Activated T-cell treated with anti-CD3 and anti-CD28 coated beads for 48 hours (primary cell): ENCODE results near the gene PCBP4.
A peak's percentile ranks its signal among the peaks of the same experiment; 100 is the strongest.
"Not testable (repeated sequence)": the region's sequence is repeated elsewhere in the genome, so short reads cannot be mapped to it uniquely, and the experiment has no call there.

ENCODE experiments used
- DNase-seq: peaks from one replicate; pipeline ENCODE4 v3.0.0-alpha.2; 2020; ENCODE audit warnings: low read depth

PCBP4 gene

DNA sequence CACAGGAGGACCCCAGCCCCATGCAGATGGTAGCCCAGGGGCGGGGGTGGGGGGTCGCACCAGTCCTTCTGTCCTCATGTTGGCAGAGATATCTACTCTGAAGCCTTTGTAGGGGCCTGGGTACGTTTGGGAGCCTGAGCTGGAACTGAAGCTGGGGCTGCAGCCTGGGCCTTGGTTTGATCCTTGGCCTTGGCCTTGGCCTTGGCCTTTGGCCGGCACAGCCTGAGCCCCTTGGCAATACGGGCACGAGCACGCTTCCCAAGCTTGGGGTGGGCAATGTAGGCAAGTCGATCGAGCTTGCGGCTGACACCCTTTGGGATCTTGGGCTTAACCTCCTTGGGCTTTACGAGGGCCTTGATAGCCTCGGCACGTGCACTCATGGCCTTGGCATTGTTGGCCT lies 26.4 kb upstream of the PCBP4 start:
- DNase-seq = not testable (repeated sequence)

DNA sequence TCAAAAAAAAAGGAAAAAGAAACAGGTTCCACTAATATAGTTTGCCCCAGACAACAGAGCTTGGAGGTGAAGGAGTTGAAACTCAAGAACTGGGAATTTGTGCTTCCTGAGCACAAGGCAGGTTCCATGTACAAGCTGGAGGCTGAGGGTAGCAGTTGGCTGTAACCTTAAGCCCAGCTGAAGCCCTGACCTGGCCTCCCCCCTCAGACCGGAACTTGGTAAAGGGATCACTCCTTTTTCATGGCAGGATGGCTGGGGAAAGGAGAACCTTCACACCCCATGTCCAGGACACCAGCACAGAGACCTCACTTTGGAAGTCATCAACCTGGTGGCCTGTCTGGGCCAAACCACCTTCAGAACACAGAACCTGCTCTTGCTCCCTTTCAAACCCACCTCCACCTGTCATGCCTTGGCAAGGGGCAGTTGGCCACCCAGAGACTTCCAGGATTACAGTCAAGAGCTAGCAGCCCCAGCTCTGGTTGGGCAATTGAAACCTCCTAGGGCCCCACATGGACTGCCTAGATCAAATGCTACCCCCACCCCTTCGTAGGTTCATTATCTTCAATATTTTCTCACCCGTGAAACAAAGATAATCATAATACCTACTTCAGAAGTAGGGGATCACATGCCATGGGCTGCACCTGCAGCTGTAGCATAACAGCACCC lies 24.9 kb upstream of the PCBP4 start:
- DNase-seq = no peak

DNA sequence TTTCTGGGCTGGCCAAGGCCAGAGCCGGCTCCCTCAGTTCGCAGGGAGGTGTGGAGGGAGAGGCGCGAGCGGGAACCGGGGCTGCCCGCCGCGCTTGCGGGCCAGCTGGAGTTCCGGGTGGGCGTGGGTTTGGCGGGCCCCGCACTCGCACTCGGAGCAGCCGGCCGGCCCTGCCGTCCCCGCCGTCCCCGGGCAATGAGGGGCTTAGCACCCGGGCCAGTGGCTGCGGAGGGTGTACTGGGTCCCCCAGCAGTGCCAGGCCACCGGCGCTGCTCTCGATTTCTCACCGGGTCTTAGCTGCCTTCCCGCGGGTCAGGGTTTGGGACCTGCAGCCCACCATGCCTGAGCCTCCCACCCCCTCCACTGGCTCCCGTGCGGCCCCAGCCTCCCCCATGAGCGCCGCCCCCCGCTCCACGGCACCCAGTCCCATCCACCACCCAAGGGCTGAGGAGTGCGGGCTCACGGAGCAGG lies 23.3 kb upstream of the PCBP4 start:
- DNase-seq = not testable (repeated sequence)

GRCh38 chr3:51988286-51989146 lies 21.3 kb upstream of the PCBP4 start:
- DNase-seq = no peak

DNA sequence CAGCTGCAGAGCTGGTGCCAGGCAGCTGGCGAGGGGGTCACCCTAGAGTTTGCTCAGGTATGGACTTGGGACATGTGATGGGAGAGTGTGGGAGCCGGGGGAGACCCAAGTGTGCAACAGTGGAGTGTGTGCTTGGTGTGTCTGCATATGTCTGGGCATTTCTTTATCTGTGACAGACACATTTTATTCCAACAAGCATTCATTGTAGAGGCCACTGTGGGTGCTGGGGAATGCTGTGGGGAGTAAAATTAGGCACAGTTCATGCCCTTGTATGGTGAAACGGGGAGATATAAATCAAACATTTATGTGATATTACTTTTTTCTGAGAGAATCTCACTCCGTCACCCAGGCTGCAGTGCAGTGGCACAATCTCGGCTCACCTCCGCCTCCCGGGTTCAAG lies 20.3 kb upstream of the PCBP4 start:
- DNase-seq = no peak

GRCh38 chr3:51986010-51986947 lies 19.0 kb upstream of the PCBP4 start:
- no peak for DNase-seq

DNA sequence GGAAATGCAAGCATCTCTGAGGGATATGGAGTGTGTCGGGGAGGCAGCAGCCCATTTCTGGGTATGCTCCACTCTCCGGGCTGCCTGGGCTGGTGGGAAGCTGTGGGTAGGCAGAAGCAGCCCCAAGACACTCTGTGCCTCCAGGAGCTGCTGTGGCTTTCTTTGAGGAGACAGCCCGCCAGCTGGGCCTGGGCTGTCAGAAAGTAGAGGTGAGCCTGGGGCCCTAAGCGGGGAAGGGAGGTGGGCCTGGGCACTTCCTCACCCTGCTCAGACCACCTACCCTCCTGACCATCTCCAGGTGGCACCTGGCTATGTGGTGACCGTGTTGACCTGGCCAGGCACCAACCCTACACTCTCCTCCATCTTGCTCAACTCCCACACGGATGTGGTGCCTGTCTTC lies 17.8 kb upstream of the PCBP4 start:
- no peak for DNase-seq

GRCh38 chr3:51984269-51984647 lies 17.0 kb upstream of the PCBP4 start:
- DNase-seq = no peak

- no peak for DNase-seq
Observed at GRCh38 chr3:51983578-51984268, 16.5 kb upstream of the PCBP4 start.

- peak; percentile 77 for DNase-seq
Observed at GRCh38 chr3:51982838-51983577, 15.8 kb upstream of the PCBP4 start, which contains the start of gene ACY1. ACY1 (plus strand) TSS chr3:51983535; CDS start chr3:51984065, 530 bp downstream.

DNA sequence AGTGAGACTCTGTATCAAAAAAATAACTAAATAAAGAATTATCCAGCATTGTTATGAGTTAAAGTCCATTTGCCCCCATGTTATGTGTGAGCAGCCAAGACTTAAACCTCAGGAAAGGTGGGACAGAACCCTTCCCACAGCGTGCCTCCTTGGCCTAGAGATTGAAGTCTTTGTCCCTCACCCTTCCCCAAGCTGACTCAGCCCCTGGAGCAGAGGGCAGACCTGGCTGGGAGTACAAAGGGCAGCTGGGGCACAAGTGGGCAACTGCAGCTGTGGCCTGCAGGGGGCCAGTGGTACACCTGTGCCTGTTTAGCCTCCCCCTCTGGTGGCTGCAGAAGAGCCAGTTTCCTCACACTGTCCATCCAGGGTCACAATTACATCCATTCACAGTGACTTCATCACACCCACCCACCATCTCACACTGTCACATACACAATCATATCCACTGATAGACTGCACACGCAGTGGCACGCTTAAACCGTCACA lies 15.1 kb upstream of the PCBP4 start:
- no peak for DNase-seq

DNA sequence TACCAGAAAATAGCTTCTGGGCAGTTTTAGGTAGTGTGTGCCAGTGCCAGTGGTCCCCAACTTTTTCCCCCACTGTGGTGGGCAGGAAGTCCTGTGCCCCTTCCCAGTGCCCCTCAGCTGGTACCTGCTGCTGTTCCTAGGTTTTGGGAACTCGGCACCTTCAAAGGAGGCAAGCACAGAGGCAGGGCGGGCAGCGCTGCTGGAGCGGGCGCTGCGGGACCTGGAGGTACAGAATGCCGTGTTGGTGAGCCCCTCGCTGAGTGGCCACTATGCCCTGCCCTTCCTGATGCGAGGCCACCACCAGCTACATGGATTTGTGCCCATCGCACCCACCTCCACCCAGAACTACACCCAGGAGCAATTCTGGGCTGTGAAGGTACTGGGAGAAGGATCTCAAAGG lies 13.0 kb upstream of the PCBP4 start:
- DNase-seq = no peak

- no peak for DNase-seq
Observed at GRCh38 chr3:51978143-51978502, 10.9 kb upstream of the PCBP4 start.

DNA sequence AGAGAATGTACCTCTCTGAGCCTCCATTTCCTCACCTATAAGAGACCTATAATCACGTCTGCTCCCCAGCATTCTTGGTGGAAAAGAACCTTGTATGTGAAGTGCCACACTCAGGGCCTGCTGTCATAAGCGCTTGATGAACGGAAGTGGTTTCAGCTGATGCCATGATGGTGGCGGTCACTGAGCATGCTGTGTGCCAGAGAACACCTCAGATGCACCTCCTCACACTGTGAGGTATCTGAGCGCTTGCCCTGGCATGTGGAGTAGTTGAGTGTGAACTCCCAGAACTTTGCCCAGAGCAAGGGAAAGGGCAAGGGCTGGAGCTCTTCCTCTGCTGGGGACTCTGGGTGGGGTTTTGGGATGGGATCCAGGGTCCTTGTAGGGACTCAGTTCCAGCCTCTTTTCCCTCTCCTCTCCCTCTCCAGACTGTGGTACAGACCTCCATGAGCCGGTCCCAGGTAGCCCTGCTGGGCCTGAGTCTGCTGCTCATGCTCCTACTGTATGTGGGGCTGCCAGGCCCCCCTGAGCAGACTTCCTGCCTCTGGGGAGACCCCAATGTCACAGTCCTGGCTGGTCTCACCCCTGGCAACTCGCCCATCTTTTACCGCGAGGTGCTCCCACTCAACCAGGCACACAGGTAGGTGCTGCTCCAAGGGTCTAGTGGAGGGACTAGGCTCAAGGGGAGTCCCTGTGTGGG lies 10.3 kb upstream of the PCBP4 start:
- DNase-seq = no peak

- no peak for DNase-seq
Observed at GRCh38 chr3:51975852-51976549, 8.7 kb upstream of the PCBP4 start.

DNA sequence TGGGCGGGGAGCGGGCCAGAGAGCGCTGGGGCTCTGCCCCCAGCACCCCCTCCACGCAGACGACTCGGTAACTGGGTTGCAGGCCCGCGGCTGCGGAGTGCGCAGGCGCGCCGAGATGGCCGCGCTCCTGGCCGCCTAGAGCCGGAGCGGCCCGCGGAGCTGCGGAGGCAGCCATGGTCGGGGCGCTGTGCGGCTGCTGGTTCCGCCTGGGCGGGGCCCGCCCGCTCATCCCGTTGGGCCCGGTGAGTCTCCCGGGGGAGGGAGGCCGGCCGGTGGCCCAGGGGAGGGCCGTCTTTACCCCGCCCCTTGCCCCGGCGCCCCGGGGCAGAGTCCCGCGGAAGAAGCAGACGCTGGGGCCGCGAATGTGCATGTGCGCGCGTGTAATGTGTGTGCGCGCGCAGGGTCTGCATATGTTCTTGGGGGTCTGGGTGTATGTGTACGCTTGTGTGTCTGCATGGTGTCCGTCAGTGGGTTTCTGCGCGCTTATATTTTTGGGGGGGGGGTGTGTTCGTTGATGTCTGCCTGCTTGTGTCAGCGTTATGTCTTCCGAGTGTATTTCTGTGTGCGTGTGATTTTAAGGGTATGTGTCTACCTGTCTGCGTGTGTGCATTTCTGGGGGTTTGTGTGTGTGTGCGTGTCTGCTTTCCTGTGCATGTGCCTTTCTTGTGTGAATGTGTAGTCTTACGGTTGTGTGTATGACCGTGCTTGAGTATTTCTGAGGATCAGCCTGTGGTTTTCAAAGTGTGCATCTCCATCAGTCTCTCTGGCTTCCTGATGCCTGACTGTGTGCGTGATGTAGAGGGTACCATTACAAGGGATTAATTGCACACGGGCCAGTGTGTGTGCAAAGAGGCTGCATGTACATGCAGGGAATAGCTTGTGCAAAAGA lies 8.0 kb upstream of the PCBP4 start, which contains the start of gene ABHD14A:
Gene ABHD14A (plus strand): TSS at position 102 of the 889 bp plus-strand sequence. CDS start 72 bp downstream, at position 174.
- peak; percentile 74 for DNase-seq

GRCh38 chr3:51974277-51974962 lies 7.2 kb upstream of the PCBP4 start:
- no peak for DNase-seq

GRCh38 chr3:51971350-51971749 lies 4.1 kb upstream of the PCBP4 start:
- no peak for DNase-seq
